ENCODE results near the gene SRRM5.

DNA sequence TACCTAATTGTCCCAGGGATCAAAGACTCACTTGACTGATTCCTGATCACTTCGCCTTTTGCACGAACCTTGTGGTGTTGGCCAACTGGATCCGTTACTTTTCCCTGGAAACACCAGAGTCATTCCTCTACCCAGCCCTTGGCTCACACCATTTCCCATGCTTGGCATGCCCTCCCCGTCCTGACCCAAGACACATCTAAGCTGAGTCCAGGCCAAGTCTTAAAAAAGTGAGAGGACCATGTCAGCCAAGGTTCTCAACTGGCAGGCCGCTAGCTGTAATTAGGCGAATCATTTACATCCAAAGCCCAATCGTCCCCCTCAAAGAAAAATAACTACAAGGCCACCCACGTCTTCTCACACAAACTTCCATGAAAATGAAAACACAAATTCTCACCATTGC lies 46.6 kb downstream of the SRRM5 start:
- TF ChIP-seq, protein P1, sequence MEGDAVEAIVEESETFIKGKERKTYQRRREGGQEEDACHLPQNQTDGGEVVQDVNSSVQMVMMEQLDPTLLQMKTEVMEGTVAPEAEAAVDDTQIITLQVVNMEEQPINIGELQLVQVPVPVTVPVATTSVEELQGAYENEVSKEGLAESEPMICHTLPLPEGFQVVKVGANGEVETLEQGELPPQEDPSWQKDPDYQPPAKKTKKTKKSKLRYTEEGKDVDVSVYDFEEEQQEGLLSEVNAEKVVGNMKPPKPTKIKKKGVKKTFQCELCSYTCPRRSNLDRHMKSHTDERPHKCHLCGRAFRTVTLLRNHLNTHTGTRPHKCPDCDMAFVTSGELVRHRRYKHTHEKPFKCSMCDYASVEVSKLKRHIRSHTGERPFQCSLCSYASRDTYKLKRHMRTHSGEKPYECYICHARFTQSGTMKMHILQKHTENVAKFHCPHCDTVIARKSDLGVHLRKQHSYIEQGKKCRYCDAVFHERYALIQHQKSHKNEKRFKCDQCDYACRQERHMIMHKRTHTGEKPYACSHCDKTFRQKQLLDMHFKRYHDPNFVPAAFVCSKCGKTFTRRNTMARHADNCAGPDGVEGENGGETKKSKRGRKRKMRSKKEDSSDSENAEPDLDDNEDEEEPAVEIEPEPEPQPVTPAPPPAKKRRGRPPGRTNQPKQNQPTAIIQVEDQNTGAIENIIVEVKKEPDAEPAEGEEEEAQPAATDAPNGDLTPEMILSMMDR (IDR thresholded peaks at IDR 0.05): no peak
- no peak for TF ChIP-seq POLR2A (IDR thresholded peaks at IDR 0.05)
